GM18505 (cell line): ENCODE measurements around the gene TRIM39.
"Not testable (repeated sequence)": the region's sequence is repeated elsewhere in the genome, so short reads cannot be mapped to it uniquely, and the experiment has no call there.

ENCODE experiments used
- ATAC-seq: cut with Tn5 transposase; IDR thresholded peaks from one replicate; pipeline ENCODE4 v1.9.1; 2021; ENCODE audit not compliant: unreplicated experiment
- POLR2A ChIP-seq: IDR thresholded peaks from 4 replicates; pipeline ENCODE4 v1.6.1; 2011; ENCODE audit warnings: borderline replicate concordance; ENCODE audit not compliant: insufficient read depth, insufficient read length; ENCODE audit errors: extremely low read depth

Gene TRIM39

DNA sequence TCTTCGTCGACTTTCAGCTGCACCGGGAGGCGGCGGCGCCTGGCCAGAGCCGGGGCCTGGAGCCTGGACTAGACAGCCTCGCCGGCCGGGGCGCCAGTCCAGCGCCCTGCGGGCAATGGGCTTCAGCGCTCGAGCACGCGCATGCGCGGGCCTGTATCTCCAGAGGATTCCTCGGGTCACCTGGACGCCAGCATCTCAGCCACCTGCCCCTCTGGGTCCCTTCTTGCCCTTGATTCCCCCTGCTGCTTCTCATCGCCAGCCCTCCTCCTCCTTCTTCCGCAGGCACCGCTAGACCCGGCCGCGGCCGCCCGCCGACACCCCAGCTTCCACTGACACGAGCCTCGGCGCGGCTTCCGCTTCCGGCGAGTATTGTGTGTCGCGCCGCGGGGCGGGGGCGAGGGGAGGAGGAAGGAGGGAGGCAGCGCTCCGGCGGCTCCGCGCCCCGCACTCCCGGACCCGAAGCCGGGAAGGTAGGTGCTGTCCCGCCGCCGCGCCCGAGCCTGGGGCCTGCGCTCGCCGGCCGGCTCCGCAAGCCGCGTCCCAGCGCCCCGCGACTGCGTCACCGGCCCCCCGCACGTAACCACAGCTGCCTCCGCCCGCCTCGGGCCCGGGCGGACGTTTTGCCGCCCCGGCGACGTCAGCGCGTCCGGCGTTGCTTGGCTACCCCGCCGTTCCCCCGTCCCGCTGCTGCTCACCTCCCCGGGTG is at the start of gene TRIM39:
Gene TRIM39 (plus strand): TSS at position 402 of the 706 bp plus-strand sequence. CDS start 2,391 bp downstream, outside the sequence.
- peak; percentile 74 for TF ChIP-seq POLR2A

DNA sequence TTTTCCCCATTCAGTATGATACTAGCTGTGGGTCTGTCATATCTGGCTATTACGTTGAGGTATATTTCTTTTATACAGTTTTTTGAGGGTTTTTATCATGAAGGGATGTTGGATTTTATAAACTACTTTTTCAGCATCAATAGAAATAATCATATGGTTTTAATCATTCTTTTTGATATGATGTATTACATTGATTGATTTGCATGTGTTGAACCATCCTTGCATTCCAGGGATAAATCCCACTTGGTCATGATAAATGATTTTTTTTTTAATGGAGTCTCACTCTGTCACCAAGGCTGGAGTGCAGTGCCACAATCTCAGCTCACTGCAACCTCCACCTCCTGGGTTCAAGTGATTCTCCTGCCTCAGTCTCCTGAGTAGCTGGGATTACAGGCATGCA is 45.7 kb upstream of the TRIM39 start:
- ATAC-seq: not testable (repeated sequence)

More for the DNA sequence above, at the start of gene TRIM39:
- ATAC-seq: peak; percentile 65

DNA sequence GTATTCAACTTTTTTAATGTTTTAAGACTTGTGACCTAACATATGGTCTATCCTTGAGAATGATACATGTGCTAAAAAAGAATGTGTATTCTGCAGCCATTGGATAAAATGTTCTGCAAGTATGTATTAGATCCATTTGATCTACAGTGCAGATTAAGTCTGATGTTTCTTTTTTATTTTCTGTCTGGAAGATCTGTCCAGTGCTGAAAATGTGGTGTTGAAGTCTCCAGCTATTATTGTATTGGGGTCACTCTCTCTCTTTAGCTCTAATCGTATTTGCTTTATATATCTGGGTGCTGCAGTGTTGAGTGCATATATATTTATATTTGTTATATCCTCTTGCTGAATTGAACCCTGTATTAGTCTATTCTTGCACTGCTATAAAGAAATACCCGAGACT is 44.2 kb upstream of the TRIM39 start:
- no peak for TF ChIP-seq POLR2A
- ATAC-seq: no peak

DNA sequence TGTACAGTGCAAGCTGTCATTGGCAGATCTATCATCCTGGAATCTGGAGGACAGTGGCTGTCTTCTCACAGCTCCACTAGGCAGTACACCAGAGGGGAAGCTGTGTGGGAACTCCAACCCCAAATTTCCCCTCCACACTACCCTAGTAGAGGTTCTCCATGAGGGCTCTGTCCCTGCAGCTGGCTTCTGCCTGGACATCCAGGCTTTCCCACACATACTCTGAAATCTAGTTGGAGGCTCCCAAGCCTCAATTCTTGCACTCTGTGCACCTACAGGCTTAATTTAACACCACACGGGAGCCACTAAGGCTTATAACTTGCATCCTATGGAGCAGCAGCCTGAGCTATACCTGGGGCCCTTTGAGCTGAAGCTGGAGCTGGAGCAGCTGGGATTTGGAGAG is 43.0 kb upstream of the TRIM39 start:
- TF ChIP-seq POLR2A: no peak
- ATAC-seq: no peak

DNA sequence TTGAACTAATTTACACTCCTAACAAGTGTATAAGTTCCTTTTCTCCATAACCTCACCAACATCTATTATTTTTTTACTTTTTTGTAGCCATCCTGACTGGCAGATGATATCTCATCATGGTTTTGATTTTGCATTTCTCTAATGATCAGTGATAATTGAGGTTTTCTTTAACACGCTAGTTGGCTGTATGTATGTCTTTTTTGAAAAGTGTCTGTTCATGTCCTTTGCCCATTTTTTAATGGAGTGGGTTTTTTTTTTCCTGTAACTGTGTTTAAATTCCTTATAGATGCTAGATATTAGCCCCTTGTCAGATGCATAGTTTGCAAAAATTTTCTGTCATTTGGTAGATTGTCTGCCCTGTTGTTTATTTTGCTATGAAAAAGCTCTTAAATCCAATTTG is 39.6 kb upstream of the TRIM39 start:
- TF ChIP-seq POLR2A: no peak
- no peak for ATAC-seq

DNA sequence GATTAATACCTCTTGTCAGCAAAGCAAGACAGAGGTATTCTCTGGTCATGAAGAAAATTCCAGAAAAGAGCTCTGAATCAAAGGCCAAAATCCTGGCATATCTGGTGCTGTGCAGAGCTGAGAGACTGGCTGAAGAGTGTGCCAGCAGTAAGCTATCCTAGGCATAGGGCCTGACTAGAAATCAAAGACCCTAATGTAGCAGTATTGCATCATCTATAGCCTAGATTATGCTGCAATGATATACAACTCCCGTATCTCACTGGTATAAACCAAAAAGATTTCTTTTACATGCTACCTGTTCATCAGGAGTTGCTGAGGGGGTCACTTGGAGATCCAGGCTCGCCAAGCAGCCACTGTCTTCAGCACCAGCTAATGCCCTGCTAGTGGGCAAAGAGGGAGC is 30.9 kb upstream of the TRIM39 start:
- no peak for ATAC-seq
- TF ChIP-seq POLR2A: no peak

DNA sequence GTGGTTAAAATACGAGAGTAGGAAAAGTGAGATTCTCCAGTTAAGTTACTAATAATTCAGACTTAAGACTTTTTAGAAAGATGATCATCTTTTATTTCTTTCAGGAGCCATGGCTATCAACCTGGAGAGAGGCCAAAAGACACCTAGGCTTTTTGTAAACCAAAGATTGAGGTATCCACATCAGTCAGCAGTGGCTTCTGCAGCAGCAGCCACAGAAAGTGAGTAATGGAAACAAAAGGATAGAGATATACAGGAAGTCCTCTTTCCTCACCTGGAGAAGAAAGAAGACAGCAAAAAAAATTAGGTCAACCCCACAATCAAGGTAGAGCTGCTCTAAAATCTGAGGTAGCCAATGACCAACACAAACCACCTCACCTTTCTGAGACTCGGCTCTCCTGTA is 22.7 kb upstream of the TRIM39 start:
- no peak for TF ChIP-seq POLR2A
- no peak for ATAC-seq

DNA sequence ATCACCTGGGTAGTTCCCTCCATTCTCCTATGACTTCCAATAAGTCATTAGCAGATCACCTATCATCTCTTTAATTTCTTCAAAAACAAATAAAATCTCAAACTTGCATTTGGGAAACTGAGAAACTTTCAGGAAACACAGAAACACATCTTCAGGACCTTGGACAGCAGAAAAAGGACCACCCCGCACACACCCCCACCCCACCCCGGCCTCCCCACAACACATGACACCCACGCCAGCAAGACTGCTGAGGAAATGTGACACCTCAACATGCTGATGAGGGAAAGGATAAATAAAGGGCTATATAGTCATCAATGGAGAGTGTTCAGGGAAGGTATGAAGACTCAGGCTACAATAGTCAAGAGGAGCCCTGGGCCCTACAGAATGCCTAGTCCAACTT is 15.6 kb upstream of the TRIM39 start:
- TF ChIP-seq POLR2A: no peak
- ATAC-seq: no peak

DNA sequence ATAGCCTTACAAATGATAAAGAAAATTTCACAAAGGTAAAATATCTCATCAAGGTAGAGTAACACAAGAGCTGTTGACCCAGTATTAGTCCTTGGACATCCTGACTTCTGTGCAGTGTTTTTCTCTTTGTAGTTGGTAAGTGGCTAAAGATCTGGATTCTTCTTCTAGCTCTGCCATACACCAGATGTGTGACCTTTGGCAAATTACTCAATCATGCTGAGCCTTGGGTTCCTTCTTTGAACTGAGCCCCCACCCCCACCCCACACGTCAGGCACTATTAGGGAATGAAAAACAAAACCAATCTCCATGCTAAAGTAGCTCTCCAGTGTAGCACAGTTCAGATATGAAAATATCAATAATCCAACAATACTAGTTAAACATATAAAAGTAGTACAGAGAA is 15.1 kb upstream of the TRIM39 start:
- ATAC-seq: no peak
- TF ChIP-seq POLR2A: no peak

DNA sequence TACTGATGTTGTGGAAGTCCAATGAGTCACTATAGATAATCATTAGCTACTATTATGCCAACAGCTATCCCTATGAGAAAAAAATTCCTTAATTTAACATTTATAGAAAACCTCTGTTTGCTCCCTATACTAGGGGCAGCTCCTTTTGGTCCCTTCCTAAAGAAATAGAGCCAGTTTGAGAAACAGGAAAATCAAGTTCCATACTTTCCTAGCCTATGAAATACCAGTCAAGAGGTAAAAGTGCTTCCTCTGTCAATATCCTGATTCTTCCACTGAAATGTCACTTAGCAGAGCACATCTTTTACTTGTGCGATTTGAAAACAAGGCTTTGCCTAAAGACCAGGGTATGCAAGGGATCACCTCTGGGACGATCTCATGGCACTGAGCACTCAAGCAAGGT is 14.5 kb upstream of the TRIM39 start:
- no peak for ATAC-seq
- TF ChIP-seq POLR2A: no peak

DNA sequence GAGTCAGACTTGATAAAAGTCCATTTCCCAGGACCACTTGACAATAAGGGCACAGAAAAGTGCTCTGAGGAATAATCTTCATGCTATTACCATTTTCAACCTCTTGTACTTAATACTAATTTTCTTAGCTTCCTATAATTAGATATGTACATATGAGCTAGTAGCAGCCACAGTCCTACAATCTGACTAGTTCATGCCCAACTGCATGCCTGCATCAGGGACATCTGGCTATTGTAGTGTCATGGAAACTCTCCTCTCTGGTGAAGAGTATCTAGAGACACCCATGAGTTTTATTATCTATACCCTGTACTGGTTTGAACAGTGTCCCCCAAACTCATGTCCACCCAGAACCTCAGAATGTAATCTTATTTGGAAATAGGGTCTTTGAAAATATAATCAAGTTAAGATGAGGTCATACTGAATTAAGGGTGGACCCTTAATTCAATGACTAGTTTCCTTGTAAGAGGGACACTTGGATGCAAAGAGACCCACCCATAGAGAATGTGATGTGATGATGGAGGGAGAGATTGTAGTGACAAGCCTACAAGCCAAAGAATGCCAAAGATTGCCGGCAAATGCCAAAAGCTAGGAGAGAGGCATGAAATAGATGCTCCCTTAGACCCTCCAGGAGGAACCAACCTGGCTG is 13.9 kb upstream of the TRIM39 start:
- ATAC-seq: no peak
- no peak for TF ChIP-seq POLR2A

DNA sequence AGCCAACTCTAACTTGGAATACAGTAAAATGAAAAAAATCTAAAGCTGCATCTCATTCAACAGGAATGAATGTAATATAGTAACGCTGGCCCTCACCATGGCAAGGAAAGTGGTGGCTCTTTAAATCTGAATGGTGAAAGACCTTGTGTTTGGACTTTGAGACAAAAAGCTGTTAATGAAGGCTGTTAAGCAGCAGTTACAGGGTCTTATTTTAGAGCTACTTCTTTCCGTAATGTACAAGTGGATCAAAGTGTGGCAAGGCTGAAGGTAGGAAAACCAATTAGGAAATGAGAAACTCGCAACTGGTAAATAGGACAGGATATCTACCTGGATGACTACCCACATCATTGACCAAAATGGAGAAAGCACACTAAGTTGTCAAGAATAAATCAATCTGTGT is 11.6 kb upstream of the TRIM39 start:
- no peak for ATAC-seq
- no peak for TF ChIP-seq POLR2A

DNA sequence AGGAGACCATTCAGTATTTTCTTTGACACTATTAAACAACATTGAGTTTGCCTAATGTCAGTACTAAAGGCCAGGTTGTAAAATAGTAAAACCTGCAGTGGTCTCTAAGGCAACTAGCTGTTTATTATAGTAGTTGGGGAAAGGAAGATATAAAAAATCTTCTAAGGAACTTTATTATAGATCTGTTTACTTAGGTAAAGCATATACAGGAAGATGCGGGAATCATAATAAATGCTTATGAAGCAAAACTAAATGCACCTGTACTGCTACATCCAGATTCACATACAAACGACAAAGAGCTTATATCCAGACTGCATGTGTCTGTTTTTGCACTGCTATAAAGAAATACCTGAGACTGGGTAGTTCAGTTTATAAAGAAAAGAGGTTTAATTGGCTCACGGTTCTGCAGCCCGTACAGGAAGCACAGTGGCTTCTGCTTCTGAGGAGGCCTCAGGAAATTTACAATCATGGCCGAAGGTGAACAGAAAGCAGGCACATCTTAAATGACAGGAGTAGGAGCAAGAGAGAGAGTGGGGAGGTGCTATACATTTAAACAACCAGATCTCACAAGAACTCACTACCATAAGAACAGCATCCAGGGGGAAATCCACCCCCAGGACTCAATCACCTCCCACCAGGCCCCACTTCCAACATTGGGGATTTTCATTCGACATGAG is 8.7 kb upstream of the TRIM39 start:
- ATAC-seq: no peak
- no peak for TF ChIP-seq POLR2A
